IgD-negative memory B cell (primary cell): ENCODE results near the gene GATM. TPM values are rescaled to one million over a fixed set of nuclear protein-coding genes. Genes with fewer than 3 reads are reported as not detected.

Source experiments
- H3K27ac Mint-ChIP-seq, 3 donors: one replicate each; pipeline ENCODE4 v1.8.0; 2020 to 2022; ENCODE audit warnings: mild to moderate bottlenecking in 3 of 3, mixed read lengths in 3 of 3, moderate library complexity in 1 of 3
- H3K27me3 Mint-ChIP-seq: one replicate; pipeline ENCODE4 v1.8.0; 2021; ENCODE audit warnings: mixed read lengths
- H3K36me3 Mint-ChIP-seq: one replicate; pipeline ENCODE4 v1.8.0; 2020; ENCODE audit warnings: mild to moderate bottlenecking, mixed read lengths
- H3K4me1 Mint-ChIP-seq, 3 donors: one replicate each; pipeline ENCODE4 v1.8.0; 2020 to 2022; ENCODE audit warnings: mixed read lengths in 3 of 3, mild to moderate bottlenecking in 1 of 3
- H3K4me3 Mint-ChIP-seq, 4 donors: one replicate each; pipeline ENCODE4 v1.8.0; 2020 to 2022; ENCODE audit warnings: mild to moderate bottlenecking in 4 of 4, mixed read lengths in 4 of 4, moderate library complexity in 3 of 4
- H3K9me3 Mint-ChIP-seq, 3 donors: one replicate each; pipeline ENCODE4 v1.8.0; 2020 to 2021; ENCODE audit warnings: mixed read lengths in 3 of 3, mild to moderate bottlenecking in 1 of 3
- polyA plus RNA-seq: library from polyadenylated mRNA; unstranded; fragments of 300-500 nt; fragmentation: Illumina TruSeq; gene quantifications from one replicate; pipeline ENCODE4 v1.2.3, GENCODE V29; 2021

GATM gene
- polyA plus RNA-seq, 1 donor from 2014 or later, result 17.8 TPM

GRCh38 chr15:45347989-45348388 is 30.4 kb downstream of the GATM start:
- no peaks in the 10 kb centered on the region for H3K9me3 Mint-ChIP-seq
- H3K27ac Mint-ChIP-seq, result no peak overlapping the region
- H3K4me1 Mint-ChIP-seq, result no peaks in the 10 kb centered on the region
- no peaks in the 10 kb centered on the region for H3K36me3 Mint-ChIP-seq
- no peak overlapping the region for H3K4me3 Mint-ChIP-seq
- H3K27me3 Mint-ChIP-seq, result peaks cover 18% of the 10 kb centered on the region

GRCh38 chr15:45347033-45347432 is 31.3 kb downstream of the GATM start:
- H3K4me1 Mint-ChIP-seq, result no peaks in the 10 kb centered on the region
- H3K27ac Mint-ChIP-seq, result no peak overlapping the region
- H3K36me3 Mint-ChIP-seq, result no peaks in the 10 kb centered on the region
- H3K27me3 Mint-ChIP-seq, result peaks cover 18% of the 10 kb centered on the region
- no peaks in the 10 kb centered on the region for H3K9me3 Mint-ChIP-seq
- H3K4me3 Mint-ChIP-seq, result no peak overlapping the region

- H3K4me3 Mint-ChIP-seq, result no peak overlapping the region
- H3K36me3 Mint-ChIP-seq, result no peaks in the 10 kb centered on the region
- H3K27ac Mint-ChIP-seq, result no peak overlapping the region
- H3K9me3 Mint-ChIP-seq, result no peaks in the 10 kb centered on the region
- no peaks in the 10 kb centered on the region for H3K4me1 Mint-ChIP-seq
- H3K27me3 Mint-ChIP-seq, result peaks cover 18% of the 10 kb centered on the region
Observed at GRCh38 chr15:45346381-45346780, 32.0 kb downstream of the GATM start.

- no peak overlapping the region for H3K27ac Mint-ChIP-seq
- no peaks in the 10 kb centered on the region for H3K9me3 Mint-ChIP-seq
- H3K27me3 Mint-ChIP-seq, result peaks cover 8% of the 10 kb centered on the region
- H3K4me3 Mint-ChIP-seq, result peak overlapping the region in 1 of 4 donors; percentile 68
- no peaks in the 10 kb centered on the region for H3K4me1 Mint-ChIP-seq
- no peaks in the 10 kb centered on the region for H3K36me3 Mint-ChIP-seq
Observed at GRCh38 chr15:45343258-45343860, 35.0 kb downstream of the GATM start.

GRCh38 chr15:45341790-45342189 is 36.6 kb downstream of the GATM start:
- peaks cover 8% of the 10 kb centered on the region for H3K27me3 Mint-ChIP-seq
- no peaks in the 10 kb centered on the region for H3K36me3 Mint-ChIP-seq
- no peaks in the 10 kb centered on the region for H3K9me3 Mint-ChIP-seq
- H3K4me3 Mint-ChIP-seq, result no peak overlapping the region
- no peak overlapping the region for H3K27ac Mint-ChIP-seq
- H3K4me1 Mint-ChIP-seq, result no peaks in the 10 kb centered on the region

GRCh38 chr15:45340429-45340828 is 37.9 kb downstream of the GATM start:
- no peak overlapping the region for H3K27ac Mint-ChIP-seq
- no peaks in the 10 kb centered on the region for H3K36me3 Mint-ChIP-seq
- H3K4me3 Mint-ChIP-seq, result no peak overlapping the region
- no peaks in the 10 kb centered on the region for H3K4me1 Mint-ChIP-seq
- no peaks in the 10 kb centered on the region for H3K9me3 Mint-ChIP-seq
- peaks cover 3% of the 10 kb centered on the region for H3K27me3 Mint-ChIP-seq

- no peaks in the 10 kb centered on the region for H3K4me1 Mint-ChIP-seq
- H3K4me3 Mint-ChIP-seq, result no peak overlapping the region
- H3K27me3 Mint-ChIP-seq, result no peaks in the 10 kb centered on the region
- no peaks in the 10 kb centered on the region for H3K36me3 Mint-ChIP-seq
- no peaks in the 10 kb centered on the region for H3K9me3 Mint-ChIP-seq
- no peak overlapping the region for H3K27ac Mint-ChIP-seq
Observed at GRCh38 chr15:45338417-45338816, 39.9 kb downstream of the GATM start.

- Mint-ChIP-seq H3K27me3 (no peaks in the 10 kb centered on the region), H3K27ac (no peak overlapping the region), H3K36me3 (no peaks in the 10 kb centered on the region), H3K4me3 (no peak overlapping the region), H3K9me3 (no peaks in the 10 kb centered on the region), H3K4me1 (no peaks in the 10 kb centered on the region)
Observed at GRCh38 chr15:45337224-45337623, 41.1 kb downstream of the GATM start.

- H3K4me3 Mint-ChIP-seq, result no peak overlapping the region
- no peaks in the 10 kb centered on the region for H3K9me3 Mint-ChIP-seq
- H3K36me3 Mint-ChIP-seq, result no peaks in the 10 kb centered on the region
- H3K27me3 Mint-ChIP-seq, result peaks cover 4% of the 10 kb centered on the region
- H3K4me1 Mint-ChIP-seq, result no peaks in the 10 kb centered on the region
- no peak overlapping the region for H3K27ac Mint-ChIP-seq
Observed at GRCh38 chr15:45333550-45333949, 44.8 kb downstream of the GATM start.

- H3K27ac Mint-ChIP-seq, result no peak overlapping the region
Observed at GRCh38 chr15:45332694-45333093, 45.6 kb downstream of the GATM start.

GRCh38 chr15:45331972-45332371 is 46.4 kb downstream of the GATM start:
- no peak overlapping the region for H3K27ac Mint-ChIP-seq
- H3K27me3 Mint-ChIP-seq, result peaks cover 11% of the 10 kb centered on the region
- no peaks in the 10 kb centered on the region for H3K36me3 Mint-ChIP-seq
- H3K4me1 Mint-ChIP-seq, result no peaks in the 10 kb centered on the region
- no peak overlapping the region for H3K4me3 Mint-ChIP-seq
- H3K9me3 Mint-ChIP-seq, result no peaks in the 10 kb centered on the region

More at GRCh38 chr15:45332694-45333093, 45.6 kb downstream of the GATM start:
- peaks cover 5% of the 10 kb centered on the region for H3K27me3 Mint-ChIP-seq
- no peaks in the 10 kb centered on the region for H3K9me3 Mint-ChIP-seq
- no peaks in the 10 kb centered on the region for H3K36me3 Mint-ChIP-seq
- H3K4me1 Mint-ChIP-seq, result no peaks in the 10 kb centered on the region
- H3K4me3 Mint-ChIP-seq, result no peak overlapping the region

GRCh38 chr15:45328663-45329062 is 49.7 kb downstream of the GATM start:
- Mint-ChIP-seq H3K4me3 (no peak overlapping the region), H3K9me3 (no peaks in the 10 kb centered on the region), H3K27ac (no peak overlapping the region), H3K36me3 (peaks cover 2% of the 10 kb centered on the region), H3K4me1 (no peaks in the 10 kb centered on the region), H3K27me3 (peaks cover 12% of the 10 kb centered on the region)

- Mint-ChIP-seq H3K9me3 (no peaks in the 10 kb centered on the region), H3K36me3 (peaks cover 2% of the 10 kb centered on the region), H3K27me3 (peaks cover 14% of the 10 kb centered on the region), H3K4me3 (no peak overlapping the region), H3K4me1 (no peaks in the 10 kb centered on the region), H3K27ac (peak overlapping the region in 1 of 3 donors; percentile 10)
Observed at GRCh38 chr15:45326741-45327140, 51.6 kb downstream of the GATM start.

- Mint-ChIP-seq H3K4me1 (no peaks in the 10 kb centered on the region), H3K9me3 (no peaks in the 10 kb centered on the region), H3K27me3 (peaks cover 14% of the 10 kb centered on the region), H3K27ac (no peak overlapping the region), H3K36me3 (peaks cover 2% of the 10 kb centered on the region), H3K4me3 (no peak overlapping the region)
Observed at GRCh38 chr15:45326280-45326679, 52.1 kb downstream of the GATM start.

GRCh38 chr15:45320581-45321205 is 57.7 kb downstream of the GATM start:
- H3K27ac Mint-ChIP-seq, result no peak overlapping the region
- peaks cover 6% of the 10 kb centered on the region for H3K27me3 Mint-ChIP-seq
- H3K36me3 Mint-ChIP-seq, result peaks cover 2% of the 10 kb centered on the region
- H3K9me3 Mint-ChIP-seq, result peaks cover 0 to 1% (median 0%) of the 10 kb centered on the region in 3 donors
- no peaks in the 10 kb centered on the region for H3K4me1 Mint-ChIP-seq
- H3K4me3 Mint-ChIP-seq, result no peak overlapping the region
